AG09309 (cell line): ENCODE data around the gene SLC26A9.

Experiments
- DNase-seq: peaks from one replicate; pipeline ENCODE4 v3.0.0-alpha.2; 2010; ENCODE audit warnings: low read depth
- H3K4me3 ChIP-seq: 2 replicates; pipeline ENCODE4 v1.5.1; 2011; ENCODE audit warnings: mild to moderate bottlenecking, low read depth, low read length, moderate library complexity; ENCODE audit not compliant: control insufficient read depth
- CTCF ChIP-seq: IDR thresholded peaks from 2 replicates; pipeline ENCODE4 v1.5.1; 2011; ENCODE audit warnings: mild to moderate bottlenecking, low read depth, low read length, inconsistent platforms; ENCODE audit not compliant: insufficient read depth, control insufficient read depth; ENCODE audit errors: missing control alignments

The SLC26A9 gene

DNA sequence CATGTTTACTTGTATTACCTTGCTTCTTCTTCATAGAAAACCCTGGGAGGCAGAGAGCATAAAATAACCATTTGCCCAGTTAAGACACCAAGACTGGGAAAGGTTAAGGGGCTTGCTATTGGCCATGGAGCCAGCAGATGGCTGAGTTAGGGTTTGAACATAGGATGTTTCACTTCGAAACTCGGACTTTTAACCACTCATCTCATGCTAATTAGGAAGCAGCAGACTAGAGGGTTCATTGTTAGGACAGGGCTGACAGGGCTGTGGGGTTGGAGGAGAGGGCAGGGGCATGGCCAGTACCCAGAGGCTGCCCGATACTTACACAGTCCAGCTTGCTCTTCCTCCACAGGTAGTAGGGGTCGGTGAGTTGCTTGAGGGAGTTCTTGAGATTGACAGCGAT lies 17.0 kb downstream of the SLC26A9 start:
- no peak overlapping the region for H3K4me3 ChIP-seq
- TF ChIP-seq CTCF: no peak
- DNase-seq: no peak

- no peak overlapping the region for H3K4me3 ChIP-seq
- DNase-seq: peak; percentile 80
- TF ChIP-seq CTCF: no peak
These were observed 17.5 kb downstream of the SLC26A9 start for GRCh38 chr1:205925736-205926135.

GRCh38 chr1:205924460-205924790 lies 18.8 kb downstream of the SLC26A9 start:
- DNase-seq: no peak
- no peak overlapping the region for H3K4me3 ChIP-seq
- no peak for TF ChIP-seq CTCF

- no peak overlapping the region for H3K4me3 ChIP-seq
- TF ChIP-seq CTCF: no peak
- DNase-seq: no peak
These were observed 19.4 kb downstream of the SLC26A9 start for GRCh38 chr1:205923651-205924459.

GRCh38 chr1:205922806-205923205 lies 20.4 kb downstream of the SLC26A9 start:
- TF ChIP-seq CTCF: no peak
- no peak for DNase-seq

GRCh38 chr1:205922314-205922713 lies 20.9 kb downstream of the SLC26A9 start:
- TF ChIP-seq CTCF: no peak
- H3K4me3 ChIP-seq: no peak overlapping the region
- no peak for DNase-seq

More at GRCh38 chr1:205922806-205923205, 20.4 kb downstream of the SLC26A9 start:
- no peak overlapping the region for H3K4me3 ChIP-seq
